ENCODE data around the gene PRPF6.

DNA sequence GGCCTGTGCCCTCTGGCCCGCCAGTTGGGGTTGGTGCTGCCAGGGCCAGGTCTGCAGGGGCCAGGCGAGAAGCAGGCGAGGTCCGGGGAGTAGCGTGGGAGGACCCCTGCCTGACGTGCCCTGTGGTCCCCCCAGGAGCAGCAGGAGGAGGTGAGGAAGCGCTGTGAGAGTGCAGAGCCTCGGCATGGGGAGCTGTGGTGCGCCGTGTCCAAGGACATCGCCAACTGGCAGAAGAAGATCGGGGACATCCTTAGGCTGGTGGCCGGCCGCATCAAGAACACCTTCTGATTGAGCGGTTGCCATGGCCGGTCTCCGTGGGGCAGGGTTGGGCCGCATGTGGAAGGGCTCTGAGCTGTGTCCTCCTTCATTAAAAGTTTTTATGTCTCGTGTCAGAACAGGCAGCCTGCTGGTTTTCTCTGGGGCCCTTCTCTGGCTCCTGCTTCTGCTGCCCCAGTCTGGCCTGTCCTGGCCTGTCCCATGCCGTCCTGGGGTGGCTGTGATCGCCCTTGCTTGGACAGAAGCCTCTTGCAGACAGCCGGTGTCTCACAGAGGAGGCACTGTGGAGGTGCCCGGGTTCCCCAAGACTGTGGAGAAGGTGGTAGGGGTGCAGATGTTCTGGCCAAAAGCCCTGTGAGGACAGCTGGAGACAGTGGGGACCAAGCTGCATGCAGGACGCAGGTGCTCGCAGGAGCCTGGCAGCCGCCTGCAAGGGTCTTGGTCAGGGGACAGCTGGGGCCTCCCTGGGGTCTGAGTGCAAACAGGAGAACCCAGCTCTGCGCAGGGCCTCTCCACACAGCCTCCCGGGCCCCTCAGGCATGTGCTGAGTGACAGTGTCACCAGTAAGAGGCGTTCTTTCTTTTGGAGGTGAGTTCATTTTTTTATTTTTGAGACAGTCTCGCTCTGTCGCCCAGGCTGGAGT, 52.0 kb downstream of the PRPF6 start:
- TF ChIP-seq CTCF (IDR thresholded peaks at IDR 0.05) (no peak), POLR2A (IDR thresholded peaks at IDR 0.05) (no peak)

Data from suprapubic skin (tissue), 3 donors.